WI38 (cell line): Measurements from ENCODE around the gene NECTIN3.

Experiments used
- H3K4me3 ChIP-seq: 2 replicates; pipeline ENCODE4 v1.5.1; 2011; ENCODE audit warnings: low read depth, mild to moderate bottlenecking, control low read depth, low read length
- CTCF ChIP-seq: IDR thresholded peaks from 2 replicates; pipeline ENCODE4 v1.5.1; 2012; ENCODE audit warnings: low read depth, mild to moderate bottlenecking, control low read depth, low read length

Gene NECTIN3

GRCh38 chr3:111156517-111156916 lies 84.9 kb downstream of the NECTIN3 start:
- no peak for TF ChIP-seq CTCF
- no peak overlapping the region for H3K4me3 ChIP-seq

- H3K4me3 ChIP-seq, result no peak overlapping the region
- TF ChIP-seq CTCF, result no peak
Observed at GRCh38 chr3:111159391-111159790, 87.8 kb downstream of the NECTIN3 start.

- no peak overlapping the region for H3K4me3 ChIP-seq
- no peak for TF ChIP-seq CTCF
Observed at GRCh38 chr3:111164621-111165020, 93.0 kb downstream of the NECTIN3 start.

- TF ChIP-seq CTCF, result no peak
- H3K4me3 ChIP-seq, result no peak overlapping the region
Observed at GRCh38 chr3:111165411-111165810, 93.8 kb downstream of the NECTIN3 start.

- TF ChIP-seq CTCF, result no peak
- H3K4me3 ChIP-seq, result no peak overlapping the region
Observed at GRCh38 chr3:111173328-111173900, 101.8 kb downstream of the NECTIN3 start.

GRCh38 chr3:111173906-111174305 lies 102.3 kb downstream of the NECTIN3 start:
- TF ChIP-seq CTCF, result no peak
- no peak overlapping the region for H3K4me3 ChIP-seq

GRCh38 chr3:111190518-111190917 lies 118.9 kb downstream of the NECTIN3 start:
- H3K4me3 ChIP-seq, result no peak overlapping the region
- TF ChIP-seq CTCF, result no peak
